ENCODE data around the gene SLC25A38. TPM values are rescaled to one million over a fixed set of nuclear protein-coding genes. Genes with fewer than 3 reads are reported as not detected.

SLC25A38 gene
- polyA plus RNA-seq, 3 donors, result 5.7 to 8.9 (median 7.5) TPM

GRCh38 chr3:39346785-39347585 lies 36.2 kb upstream of the SLC25A38 start:
- Histone ChIP-seq H3K4me2 (replicated peaks; ENCODE audit: extremely low read depth, low read length, poor library complexity, severe bottlenecking) (no peak overlapping the region), H3K9ac (ENCODE audit: insufficient read depth, low read length, poor library complexity, severe bottlenecking) (no peak overlapping the region), H4K20me1 (ENCODE audit: insufficient read depth, low read length) (no peaks in the 10 kb centered on the region), H2AFZ (ENCODE audit: insufficient read depth, low read depth, low read length, poor library complexity, severe bottlenecking) (no peak overlapping the region), H3K4me3 (replicated peaks in 1 of 3; ENCODE audit: low read depth in 2 of 3, low read length in 3 of 3) (no peak overlapping the region), H3K27me3 (ENCODE audit: control insufficient read depth in 2 of 2, insufficient read depth in 2 of 2, low read length in 2 of 2) (no peaks in the 10 kb centered on the region), H3K27ac (ENCODE audit: low read depth in 1 of 2, low read length in 2 of 2) (no peak overlapping the region), H3K9me3 (replicated peaks in 1 of 2; ENCODE audit: control insufficient read depth in 1 of 2, insufficient read depth in 1 of 2, low read length in 2 of 2) (no peaks in the 10 kb centered on the region), H3K79me2 (ENCODE audit: insufficient read depth, low read length) (no peaks in the 10 kb centered on the region), H3K4me1 (ENCODE audit: control insufficient read depth in 1 of 2, insufficient read depth in 2 of 2, low read length in 2 of 2) (no peaks in the 10 kb centered on the region), H3K36me3 (replicated peaks in 1 of 2; ENCODE audit: control insufficient read depth in 1 of 2, insufficient read depth in 2 of 2, low read length in 2 of 2) (no peaks in the 10 kb centered on the region)
- WGBS (ENCODE audit: insufficient coverage), result no CpG with 5 or more reads among the region's 2 CpGs
- no peak for TF ChIP-seq CTCF (IDR thresholded peaks at IDR 0.05)
- intact Hi-C loops (cut with micrococcal nuclease), result no loop called here
- Mint-ChIP-seq H3K9me3 (no peaks in the 10 kb centered on the region), H3K4me1 (no peaks in the 10 kb centered on the region), H3K27me3 (ENCODE audit: low read depth in 3 of 3) (peaks cover 0 to 2% (median 0%) of the 10 kb centered on the region in 3 donors), H3K4me3 (no peak overlapping the region), H3K36me3 (no peaks in the 10 kb centered on the region), H3K27ac (no peak overlapping the region)
- DNase-seq, result no peak

- Mint-ChIP-seq H3K27me3 (ENCODE audit: low read depth in 3 of 3) (peaks cover 0 to under 1% (median 0%) of the 10 kb centered on the region in 3 donors), H3K36me3 (no peaks in the 10 kb centered on the region), H3K4me3 (no peak overlapping the region), H3K4me1 (no peaks in the 10 kb centered on the region), H3K27ac (no peak overlapping the region), H3K9me3 (no peaks in the 10 kb centered on the region)
- no peak for DNase-seq
- Histone ChIP-seq H3K9ac (ENCODE audit: insufficient read depth, low read length, poor library complexity, severe bottlenecking) (no peak overlapping the region), H3K79me2 (ENCODE audit: insufficient read depth, low read length) (no peaks in the 10 kb centered on the region), H4K20me1 (ENCODE audit: insufficient read depth, low read length) (no peaks in the 10 kb centered on the region), H3K27ac (ENCODE audit: low read depth in 1 of 2, low read length in 2 of 2) (no peak overlapping the region), H3K27me3 (ENCODE audit: control insufficient read depth in 2 of 2, insufficient read depth in 2 of 2, low read length in 2 of 2) (no peaks in the 10 kb centered on the region), H3K36me3 (replicated peaks in 1 of 2; ENCODE audit: control insufficient read depth in 1 of 2, insufficient read depth in 2 of 2, low read length in 2 of 2) (no peaks in the 10 kb centered on the region), H3K4me1 (ENCODE audit: control insufficient read depth in 1 of 2, insufficient read depth in 2 of 2, low read length in 2 of 2) (no peaks in the 10 kb centered on the region), H2AFZ (ENCODE audit: insufficient read depth, low read depth, low read length, poor library complexity, severe bottlenecking) (no peak overlapping the region), H3K4me3 (replicated peaks in 1 of 3; ENCODE audit: low read depth in 2 of 3, low read length in 3 of 3) (no peak overlapping the region), H3K4me2 (replicated peaks; ENCODE audit: extremely low read depth, low read length, poor library complexity, severe bottlenecking) (no peak overlapping the region), H3K9me3 (replicated peaks in 1 of 2; ENCODE audit: control insufficient read depth in 1 of 2, insufficient read depth in 1 of 2, low read length in 2 of 2) (no peaks in the 10 kb centered on the region)
- no peak for TF ChIP-seq CTCF (IDR thresholded peaks at IDR 0.05)
- 100% methylated on average over 3 of the region's 3 CpGs for WGBS (ENCODE audit: insufficient coverage)
- intact Hi-C loops (cut with micrococcal nuclease), result no loop called here
Observed at GRCh38 chr3:39347586-39347876, 35.6 kb upstream of the SLC25A38 start.
